Measurements from ENCODE around the gene EIF4E2.
A peak's percentile ranks its signal among the peaks of the same experiment; 100 is the strongest.

The EIF4E2 gene

GRCh38 chr2:232550354-232551249 is at the start of gene EIF4E2, which contains the start of gene TIGD1:
EIF4E2 (plus strand) TSS chr2:232550689; CDS start chr2:232550725, 36 bp downstream.
TIGD1 (minus strand) TSS chr2:232550557; CDS start chr2:232549882, 675 bp downstream.
- peak; percentile 86 to 90 for DNase-seq (ENCODE audit: low read depth in 2 of 2)

DNA sequence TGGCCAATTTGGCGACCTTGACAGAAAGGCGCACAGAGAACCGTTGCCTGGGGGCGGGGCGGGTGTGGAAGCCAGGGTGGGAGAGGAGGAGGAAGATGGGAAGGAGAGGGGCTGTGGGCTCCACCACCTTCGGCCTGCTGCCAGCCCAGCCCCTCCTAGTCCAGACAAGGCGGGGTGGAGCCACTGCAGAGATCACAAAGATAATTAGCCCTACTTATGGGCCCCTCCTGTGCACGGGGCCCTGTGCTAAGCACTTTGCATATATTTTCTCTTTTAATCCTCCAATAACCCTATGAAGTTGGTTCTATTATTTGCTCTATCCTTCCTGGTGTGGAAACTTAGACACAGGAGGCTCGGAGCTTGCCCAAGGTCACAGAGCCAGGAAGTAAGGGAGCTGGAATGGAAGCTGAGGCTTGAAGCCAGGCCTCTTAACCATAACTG is 49.1 kb upstream of the EIF4E2 start:
- no peak for DNase-seq (ENCODE audit: low read depth in 2 of 2)

DNA sequence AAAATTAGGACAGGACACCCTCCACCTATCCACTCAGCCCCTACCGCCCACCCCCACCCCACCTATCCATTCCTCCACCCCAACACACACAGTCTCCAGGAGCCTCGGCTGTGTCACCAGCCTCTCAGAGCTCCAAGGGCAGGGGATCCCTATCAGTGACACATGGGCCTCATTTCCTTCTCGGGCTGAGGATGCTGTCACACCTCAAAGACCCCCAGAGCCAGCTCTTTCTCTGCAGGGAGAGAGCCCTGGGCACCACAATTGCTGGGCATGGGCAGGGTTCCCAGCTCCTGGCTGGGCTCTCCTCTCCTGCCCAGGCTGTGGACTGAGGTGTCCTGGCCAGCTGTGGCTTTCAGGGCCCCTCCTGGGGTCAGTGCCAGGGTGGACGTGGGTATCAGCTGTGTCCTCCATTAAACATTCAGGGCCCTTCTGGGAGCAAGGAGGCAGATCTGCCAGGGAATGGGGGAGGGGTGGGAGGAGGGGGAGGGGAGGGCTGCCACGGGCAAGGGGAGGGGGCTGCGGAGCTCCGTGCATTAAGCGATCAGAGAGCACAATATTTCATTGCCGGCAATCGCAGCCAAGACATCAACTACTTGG is 48.6 kb upstream of the EIF4E2 start:
- no peak for DNase-seq (ENCODE audit: low read depth in 2 of 2)

GRCh38 chr2:232502511-232502910 is 48.0 kb upstream of the EIF4E2 start:
- DNase-seq (ENCODE audit: low read depth in 2 of 2), result no peak

DNA sequence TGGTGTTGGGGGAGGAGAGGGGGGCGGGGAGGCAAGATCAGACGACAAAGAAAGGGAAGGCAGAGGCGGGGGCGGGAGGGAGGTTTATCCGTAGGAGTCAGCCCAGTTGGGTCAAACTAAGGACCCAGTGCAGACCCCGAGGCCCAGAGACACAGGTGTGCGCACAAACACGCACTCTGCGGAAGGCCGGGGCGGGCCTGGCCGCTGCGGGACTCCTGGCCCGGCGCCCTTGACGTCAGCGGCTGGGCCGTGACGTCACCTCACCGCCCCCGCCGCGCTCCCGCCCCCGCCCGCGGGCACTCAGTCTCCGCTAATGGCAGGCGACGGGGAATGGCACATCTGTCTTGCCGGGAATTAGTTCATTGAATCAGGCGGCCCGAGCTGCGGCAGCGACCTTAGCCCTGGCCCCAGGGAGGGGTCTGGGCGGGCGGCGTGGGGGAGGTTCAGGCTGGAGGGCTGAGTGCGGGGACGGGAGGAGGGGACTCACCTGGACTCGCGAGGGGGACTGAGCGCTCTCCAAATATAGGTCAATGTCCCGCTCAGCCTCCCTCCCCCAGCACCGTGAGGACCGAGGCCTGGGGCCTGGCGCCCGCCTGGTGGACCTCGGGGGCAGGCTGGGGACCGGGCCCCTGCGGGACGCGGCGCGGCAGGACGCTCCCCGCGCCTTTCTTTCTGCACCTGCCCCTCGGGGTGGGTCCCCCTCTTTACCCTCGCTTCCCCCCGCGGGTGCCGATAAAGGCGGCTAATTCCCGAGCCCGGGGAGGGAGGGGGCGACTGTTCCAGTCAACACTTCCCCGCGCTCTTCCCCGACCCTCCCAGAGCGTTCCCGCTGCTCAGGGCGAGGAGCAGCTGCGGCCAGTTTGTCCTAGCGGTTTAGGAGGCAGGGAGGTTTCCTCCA is 47.3 kb upstream of the EIF4E2 start:
- peak; percentile 14 to 19 for DNase-seq (ENCODE audit: low read depth in 2 of 2)

- no peak for DNase-seq (ENCODE audit: low read depth in 2 of 2)
These were observed 46.6 kb upstream of the EIF4E2 start for GRCh38 chr2:232503809-232504323.

DNA sequence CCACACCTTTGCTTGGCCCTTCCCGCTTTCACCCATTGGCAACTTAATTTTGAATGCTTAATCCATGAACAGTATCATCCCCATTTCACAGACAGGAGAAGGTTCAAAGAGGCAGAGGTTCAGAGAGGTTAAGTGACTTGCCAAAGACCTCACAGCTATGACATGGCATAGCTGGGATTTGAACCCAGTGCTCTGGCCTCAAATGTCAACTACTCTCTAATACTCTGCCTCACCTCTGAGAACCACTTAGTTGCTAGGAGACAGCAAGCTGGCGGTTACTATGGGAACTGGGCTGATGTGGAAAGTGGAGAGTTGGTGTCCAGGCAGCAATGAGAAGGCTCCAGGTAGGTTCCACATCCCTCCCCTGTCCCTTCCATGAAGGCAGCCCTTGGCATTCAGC is 46.1 kb upstream of the EIF4E2 start:
- no peak for DNase-seq (ENCODE audit: low read depth in 2 of 2)

- DNase-seq (ENCODE audit: low read depth in 2 of 2), result no peak
These were observed 44.6 kb upstream of the EIF4E2 start for GRCh38 chr2:232505856-232506255.

DNA sequence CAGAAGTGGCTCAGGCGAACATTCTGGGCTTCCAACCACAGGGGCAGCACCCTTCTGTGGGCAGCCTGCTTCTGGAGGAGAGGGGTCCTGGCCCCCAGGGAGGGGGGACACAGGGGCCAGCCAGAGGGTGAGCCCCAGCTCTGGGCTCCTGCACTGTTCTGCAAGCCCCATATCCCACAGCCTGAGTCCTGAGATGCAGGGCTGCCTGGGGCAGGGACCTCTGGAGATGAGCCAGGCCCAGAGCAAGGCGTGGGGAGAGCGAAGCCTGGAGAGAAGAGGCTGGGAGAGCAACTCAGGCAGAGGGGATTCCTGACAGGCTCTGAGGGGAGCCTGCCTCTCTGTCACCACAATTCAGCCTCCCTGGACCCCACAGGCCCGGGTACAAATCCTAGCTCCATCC is 43.8 kb upstream of the EIF4E2 start:
- DNase-seq (ENCODE audit: low read depth in 2 of 2), result no peak

DNA sequence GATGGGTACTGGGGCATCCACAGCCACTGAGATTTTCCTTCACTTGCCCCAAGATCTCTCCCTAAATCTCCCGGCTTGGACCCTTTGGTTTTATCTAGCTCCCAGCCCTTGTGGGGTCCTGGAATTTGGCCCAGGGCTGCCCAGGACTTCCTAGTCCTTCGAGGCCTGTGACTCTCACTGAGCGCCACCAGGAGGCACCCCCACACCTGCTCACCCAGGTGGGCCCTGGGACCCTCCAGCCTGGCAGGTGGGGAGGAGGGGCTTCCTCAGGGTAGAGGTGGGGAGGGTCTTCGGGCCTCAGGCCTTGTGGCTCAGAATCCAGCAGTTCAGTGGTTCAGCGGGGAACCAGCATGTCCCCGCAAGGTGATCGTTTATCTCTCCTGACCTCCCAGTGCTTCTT is 42.2 kb upstream of the EIF4E2 start:
- DNase-seq (ENCODE audit: low read depth in 2 of 2), result no peak

- no peak for DNase-seq (ENCODE audit: low read depth in 2 of 2)
These were observed 39.1 kb upstream of the EIF4E2 start for GRCh38 chr2:232511336-232511890.

DNA sequence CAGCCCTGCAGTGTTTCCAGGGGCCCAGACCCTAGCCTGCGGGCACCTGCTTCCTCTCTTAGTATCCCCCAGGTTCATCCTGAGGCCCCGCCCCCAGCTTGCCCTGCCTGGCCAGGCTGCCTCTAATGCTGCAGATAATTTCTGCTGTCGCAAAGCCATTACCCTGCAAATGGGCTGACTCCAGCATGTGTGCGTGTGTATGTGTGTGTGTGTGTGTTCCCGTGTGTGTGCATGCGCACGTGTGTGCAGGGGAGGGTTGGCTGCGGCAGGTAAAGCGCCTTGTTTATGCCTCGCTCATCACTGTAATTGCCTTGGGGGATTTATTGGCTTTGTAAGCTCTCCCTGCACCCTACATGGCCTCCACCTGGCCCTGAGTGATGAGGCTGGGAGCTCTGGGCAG is 37.9 kb upstream of the EIF4E2 start:
- no peak for DNase-seq (ENCODE audit: low read depth in 2 of 2)

- DNase-seq (ENCODE audit: low read depth in 2 of 2), result no peak
These were observed 37.1 kb upstream of the EIF4E2 start for GRCh38 chr2:232513353-232513752.

- DNase-seq (ENCODE audit: low read depth in 2 of 2), result no peak
These were observed 34.9 kb upstream of the EIF4E2 start for GRCh38 chr2:232515639-232516038.

DNA sequence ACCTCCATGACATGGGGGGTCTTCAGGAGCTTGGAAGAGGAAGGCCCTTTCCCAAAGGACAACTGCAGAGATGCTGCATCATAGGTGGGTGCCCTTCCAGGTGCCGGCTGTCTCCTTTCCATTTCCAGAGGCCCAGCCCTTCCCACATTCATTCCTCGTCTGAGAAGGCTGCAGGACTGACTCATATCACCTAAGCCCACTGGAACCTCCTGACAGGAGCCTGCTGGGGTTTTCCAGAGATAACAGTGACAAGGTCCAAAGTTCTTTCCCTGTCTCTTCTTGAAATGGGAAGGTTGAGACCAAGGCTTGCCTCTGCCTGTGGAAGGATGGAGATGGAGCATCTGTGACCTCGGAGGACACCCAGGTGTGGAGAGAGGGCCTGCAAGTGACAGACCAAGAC is 33.9 kb upstream of the EIF4E2 start:
- no peak for DNase-seq (ENCODE audit: low read depth in 2 of 2)

- no peak for DNase-seq (ENCODE audit: low read depth in 2 of 2)
These were observed 31.6 kb upstream of the EIF4E2 start for GRCh38 chr2:232518844-232519243.

DNA sequence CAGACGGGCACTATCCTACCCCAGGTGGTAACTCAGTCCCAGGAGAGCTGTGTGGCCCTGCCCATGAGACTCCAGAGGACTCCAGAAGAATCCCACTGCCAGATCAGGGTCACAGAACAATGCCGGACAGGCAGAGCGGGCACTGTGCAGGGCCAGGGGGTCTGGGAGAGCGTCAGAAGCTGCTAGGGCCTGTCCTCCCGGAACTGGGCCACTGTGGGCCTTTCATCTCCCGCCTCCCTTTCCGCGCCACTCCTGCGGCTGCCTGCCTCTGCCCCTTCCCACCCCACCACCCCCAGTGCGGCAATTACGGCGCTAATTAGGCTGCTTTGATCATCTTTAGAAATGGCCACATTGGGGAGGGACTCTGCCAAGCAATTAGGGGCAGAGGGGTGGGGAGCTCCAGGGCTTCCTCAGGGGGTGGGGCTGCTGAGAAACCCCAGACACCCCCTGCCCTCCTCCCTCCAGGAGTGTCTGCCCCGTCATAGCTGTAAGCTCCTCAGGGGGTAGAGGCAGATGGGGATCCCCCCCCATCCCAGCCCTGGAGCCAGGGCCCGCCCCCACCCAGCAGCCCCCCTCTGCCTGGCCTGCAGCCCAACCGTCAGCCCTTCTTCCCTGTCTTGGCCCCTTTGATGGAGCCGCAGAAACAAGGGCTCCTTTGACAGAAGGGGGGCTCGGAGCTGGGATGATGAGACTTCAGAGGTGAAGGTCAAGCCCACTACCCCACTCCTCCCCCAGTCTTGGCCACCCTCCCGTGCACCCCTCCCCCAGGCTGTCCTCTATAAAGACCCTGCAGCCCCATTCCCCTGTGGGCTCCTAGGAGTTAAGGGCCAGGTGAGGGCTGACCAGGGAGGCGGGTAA is 30.7 kb upstream of the EIF4E2 start, which contains the start of gene PRSS56:
PRSS56 (plus strand) TSS at position 808 of the 858 bp plus-strand sequence. CDS start 211 bp downstream, outside the sequence.
- DNase-seq (ENCODE audit: low read depth in 2 of 2), result no peak

- DNase-seq (ENCODE audit: low read depth in 2 of 2), result no peak
These were observed 30.0 kb upstream of the EIF4E2 start for GRCh38 chr2:232520489-232520888.

- DNase-seq (ENCODE audit: low read depth in 2 of 2), result no peak
These were observed 29.4 kb upstream of the EIF4E2 start for GRCh38 chr2:232521098-232521497.

DNA sequence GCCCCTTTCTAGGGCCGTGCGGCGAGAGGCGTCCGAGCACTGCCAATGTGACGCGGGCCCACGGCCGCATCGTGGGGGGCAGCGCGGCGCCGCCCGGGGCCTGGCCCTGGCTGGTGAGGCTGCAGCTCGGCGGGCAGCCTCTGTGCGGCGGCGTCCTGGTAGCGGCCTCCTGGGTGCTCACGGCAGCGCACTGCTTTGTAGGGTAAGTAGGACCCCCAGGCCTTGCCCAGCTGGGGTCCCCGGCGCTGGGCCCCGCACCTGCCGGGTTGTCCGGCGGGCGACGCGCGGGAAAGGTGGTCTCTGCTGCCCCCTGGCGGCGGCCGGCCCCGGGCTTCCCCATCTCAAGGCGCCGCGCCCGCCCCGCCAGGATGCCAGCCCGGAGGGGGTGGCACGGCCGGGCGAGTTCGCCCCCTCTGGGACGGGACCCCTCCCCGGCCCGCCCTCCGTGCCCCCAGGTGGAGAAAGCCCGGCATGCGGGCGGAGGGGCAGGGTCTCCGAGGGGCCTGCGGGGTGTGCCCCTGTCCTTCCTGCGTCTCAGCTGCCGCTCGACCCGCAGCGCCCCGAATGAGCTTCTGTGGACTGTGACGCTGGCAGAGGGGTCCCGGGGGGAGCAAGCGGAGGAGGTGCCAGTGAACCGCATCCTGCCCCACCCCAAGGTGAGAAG is 28.4 kb upstream of the EIF4E2 start:
- DNase-seq (ENCODE audit: low read depth in 2 of 2), result peak; percentile 40 to 42
